Erythroblast (primary cell): ENCODE results near the gene RHEX.

ENCODE experiments used
- DNase-seq, 2 experiments: peaks; one replicate each; lab custom pipeline; 2025; lab: John Stamatoyannopoulos, UW
- GATA1 ChIP-seq: IDR thresholded peaks from 2 replicates; pipeline ENCODE4 v1.6.1; 2011; ENCODE audit warnings: low read depth, mild to moderate bottlenecking, control low read depth, low read length, moderate library complexity
- POLR2A ChIP-seq: IDR thresholded peaks from 2 replicates; pipeline ENCODE4 v1.6.1; 2011; ENCODE audit warnings: mild to moderate bottlenecking, low read length

The RHEX gene

GRCh38 chr1:206142770-206143169, 89.8 kb downstream of the RHEX start:
- no peak for DNase-seq
- TF ChIP-seq POLR2A (no peak), GATA1 (no peak)

DNA sequence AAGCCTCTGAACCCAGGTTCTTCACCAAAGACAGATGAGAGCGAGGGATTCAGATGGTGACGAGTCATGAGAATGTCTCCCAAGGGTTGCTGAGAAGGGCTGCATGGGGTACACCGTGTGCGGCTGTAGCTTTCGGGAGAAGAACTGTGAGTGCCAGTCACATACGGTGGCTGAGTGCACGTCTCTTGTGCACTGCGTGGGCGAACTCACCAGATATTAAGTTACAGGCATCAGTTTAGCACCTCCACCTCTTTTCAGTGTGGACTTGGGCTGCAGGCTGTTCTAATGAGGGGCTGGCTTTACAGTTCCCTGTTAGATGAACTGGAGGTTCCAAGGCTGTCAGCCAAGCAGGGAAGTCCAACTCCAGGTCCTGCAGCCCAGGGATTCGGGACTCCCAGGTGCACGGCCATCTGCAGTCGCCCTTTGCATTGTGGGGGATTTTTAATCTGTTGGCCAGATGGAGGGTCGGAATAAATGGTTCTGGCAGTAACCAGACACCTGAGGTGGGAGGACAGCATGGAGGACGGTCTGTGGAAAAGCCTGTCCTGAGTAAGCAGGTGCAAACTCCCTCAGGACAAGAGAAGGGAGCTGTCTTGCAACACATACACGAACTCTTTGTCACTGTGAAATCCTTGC, 90.7 kb downstream of the RHEX start:
- TF ChIP-seq POLR2A = no peak
- no peak for TF ChIP-seq GATA1
- no peak for DNase-seq

GRCh38 chr1:206144605-206145004, 91.6 kb downstream of the RHEX start:
- TF ChIP-seq POLR2A = no peak
- TF ChIP-seq GATA1 = no peak
- DNase-seq = no peak

GRCh38 chr1:206145771-206146290, 92.9 kb downstream of the RHEX start:
- DNase-seq = no peak
- TF ChIP-seq GATA1 = no peak
- TF ChIP-seq POLR2A = no peak
